HCT116 (cell line): Measurements from ENCODE around the gene ASXL2.

Experiments used
- CTCF ChIP-seq, 3 experiments: fragments of 200-600 bp in 1 of 3; sonication (generic) in 1 of 3; IDR thresholded peaks in 2 of 3; conservative IDR thresholded peaks in 1 of 3; 2 replicates each; pipeline ENCODE4 v1.5.1; 2012 to 2017; ENCODE audit warnings: low read depth in 2 of 3, low read length in 2 of 3, antibody characterized with exemption in 1 of 3, borderline replicate concordance in 1 of 3, control low read depth in 1 of 3, mild to moderate bottlenecking in 1 of 3, mixed read lengths in 1 of 3, mixed run types in 1 of 3, moderate library complexity in 1 of 3; ENCODE audit not compliant: insufficient read depth in 1 of 3
- POLR2A ChIP-seq: IDR thresholded peaks from 2 replicates; pipeline ENCODE4 v1.7.0; 2011; ENCODE audit warnings: borderline replicate concordance; ENCODE audit not compliant: insufficient read depth, insufficient read length; ENCODE audit errors: extremely low read depth
- POLR2AphosphoS5 ChIP-seq: IDR thresholded peaks from 2 replicates; pipeline ENCODE4 v1.6.1; 2011; ENCODE audit warnings: mild to moderate bottlenecking, low read depth, low read length, moderate library complexity
- REST ChIP-seq: IDR thresholded peaks from 2 replicates; pipeline ENCODE4 v1.6.1; 2012; ENCODE audit warnings: low read depth

GRCh38 chr2:25810428-25810827 lies 67.9 kb downstream of the ASXL2 start:
- TF ChIP-seq CTCF (IDR thresholded peaks at IDR 0.05 in 2 of 3, conservative IDR thresholded peaks at IDR 0.05 in 1 of 3; ENCODE audit: borderline replicate concordance in 1 of 3, insufficient read depth in 1 of 3, low read depth in 2 of 3, low read length in 2 of 3) (no peak), REST (no peak), POLR2AphosphoS5 (no peak), POLR2A (no peak)
